Measurements from ENCODE around the gene PTPRH. TPM values are rescaled to one million over a fixed set of nuclear protein-coding genes. Genes with fewer than 3 reads are reported as not detected.

Gene PTPRH
- total and polyA plus RNA-seq, 9 of the 15 experiments (the other 6 are each of a cell fraction or from before 2014, with no cell fraction given), result 0.87 to 34.3 (median 22.7) TPM

DNA sequence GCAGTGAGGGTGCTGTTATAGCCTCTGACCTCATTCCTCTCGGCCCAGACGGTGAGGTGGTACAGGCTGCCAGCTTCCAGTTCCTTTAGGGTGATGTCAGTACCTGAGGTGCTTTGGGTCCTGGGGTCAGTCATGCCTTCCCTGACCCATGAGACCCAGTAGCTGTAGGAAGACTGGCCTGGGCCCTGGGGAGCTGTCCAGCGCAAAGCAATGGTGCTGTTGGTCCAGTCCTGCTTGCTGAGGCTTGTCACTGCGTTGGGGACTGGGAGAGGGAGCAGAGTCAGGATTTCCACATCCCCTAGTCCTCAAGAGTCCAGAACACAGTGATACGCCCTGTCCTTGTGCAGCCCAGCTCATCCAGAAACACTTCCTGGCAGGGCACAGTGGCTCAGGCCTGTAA lies 10.7 kb downstream of the PTPRH start:
- TF ChIP-seq STAG1 (CRISPR knock-in tag; IDR thresholded peaks at IDR 0.05; ENCODE audit: borderline replicate concordance) (no peak), REST (IDR thresholded peaks at IDR 0.05; ENCODE audit: borderline replicate concordance) (peak; percentile 75), REST (CRISPR knock-in tag; IDR thresholded peaks at IDR 0.05; ENCODE audit: low read depth) (no peak), ARHGAP35 (IDR thresholded peaks at IDR 0.05; ENCODE audit: partially characterized antibody) (no peak), NFYB (IDR thresholded peaks at IDR 0.05; ENCODE audit: extremely low read depth, insufficient read length) (no peak)
- TF ChIP-seq, protein P1, sequence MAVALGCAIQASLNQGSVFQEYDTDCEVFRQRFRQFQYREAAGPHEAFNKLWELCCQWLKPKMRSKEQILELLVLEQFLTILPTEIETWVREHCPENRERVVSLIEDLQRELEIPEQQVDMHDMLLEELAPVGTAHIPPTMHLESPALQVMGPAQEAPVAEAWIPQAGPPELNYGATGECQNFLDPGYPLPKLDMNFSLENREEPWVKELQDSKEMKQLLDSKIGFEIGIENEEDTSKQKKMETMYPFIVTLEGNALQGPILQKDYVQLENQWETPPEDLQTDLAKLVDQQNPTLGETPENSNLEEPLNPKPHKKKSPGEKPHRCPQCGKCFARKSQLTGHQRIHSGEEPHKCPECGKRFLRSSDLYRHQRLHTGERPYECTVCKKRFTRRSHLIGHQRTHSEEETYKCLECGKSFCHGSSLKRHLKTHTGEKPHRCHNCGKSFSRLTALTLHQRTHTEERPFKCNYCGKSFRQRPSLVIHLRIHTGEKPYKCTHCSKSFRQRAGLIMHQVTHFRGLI (CRISPR knock-in tag; IDR thresholded peaks at IDR 0.05), result no peak
- no peaks in the 10 kb centered on the region for H4K20me1 ChIP-seq (replicated peaks; ENCODE audit: control insufficient read depth, insufficient read depth, low read length)
- peaks cover 80% of the 10 kb centered on the region for H3K36me3 ChIP-seq (ENCODE audit: control insufficient read depth, insufficient read depth, low read length)
- H3K27me3 ChIP-seq (ENCODE audit: control insufficient read depth in 2 of 2, insufficient read depth in 2 of 2, low read length in 2 of 2), result no peaks in the 10 kb centered on the region
- H2AFZ ChIP-seq (ENCODE audit: low read depth, low read length), result no peak overlapping the region
- POLR2A ChIA-PET, result interaction anchor here (0.7 to 2.0 kb wide), 4 partner anchors 8 to 207 kb away, joined by 3 to 9 read pairs (median 4); partner anchors contain the start of gene PTPRH
- CTCF ChIA-PET (ENCODE audit: low intra/inter-chr PET ratio), result no interaction called here
- in situ Hi-C loops (cut with MboI) (no loop called here), intact Hi-C loops (cut with micrococcal nuclease) (no loop called here)
- H3K9me1 ChIP-seq (ENCODE audit: control insufficient read depth, insufficient read depth, low read length), result no peaks in the 10 kb centered on the region
- H3K79me2 ChIP-seq (ENCODE audit: control insufficient read depth, insufficient read depth, low read length), result no peaks in the 10 kb centered on the region
- no peaks in the 10 kb centered on the region for H3K4me1 ChIP-seq (replicated peaks in 1 of 2; ENCODE audit: control insufficient read depth in 2 of 2, insufficient read depth in 2 of 2, low read length in 2 of 2)
- no peak overlapping the region for H3K4me3 ChIP-seq
- BruUV-seq (replicated peaks), result no TSS peak
- no peak overlapping the region for H3K4me2 ChIP-seq (ENCODE audit: insufficient read depth, low read length)
- no peak overlapping the region for H3K27ac ChIP-seq (ENCODE audit: extremely low read depth, low read depth, low read length)
- DNase-seq (ENCODE audit: extremely low read depth in 1 of 4, low spot score in 3 of 4) (no peak), ATAC-seq (no peak), FAIRE-seq (no peak)
- H3K9ac ChIP-seq (ENCODE audit: insufficient read depth in 1 of 2, low read depth in 2 of 2, low read length in 2 of 2), result no peak overlapping the region
- WGBS (ENCODE audit: insufficient coverage, low coverage, missing lambda C conversion rate), result 83% methylated on average over 4 of the region's 5 CpGs
- no peaks in the 10 kb centered on the region for H3K9me3 ChIP-seq (replicated peaks; ENCODE audit: control insufficient read depth, insufficient read depth, low read depth, low read length)

Measured in K562 (cell line).